T-helper 2 cell (primary cell): ENCODE measurements around the gene EPSTI1.

ENCODE experiments used
- DNase-seq, 5 experiments: peaks; one replicate each; pipeline versions ENCODE4 v3.0.0 to v3.0.0-alpha.2; 2012 to 2022

EPSTI1 gene

DNA sequence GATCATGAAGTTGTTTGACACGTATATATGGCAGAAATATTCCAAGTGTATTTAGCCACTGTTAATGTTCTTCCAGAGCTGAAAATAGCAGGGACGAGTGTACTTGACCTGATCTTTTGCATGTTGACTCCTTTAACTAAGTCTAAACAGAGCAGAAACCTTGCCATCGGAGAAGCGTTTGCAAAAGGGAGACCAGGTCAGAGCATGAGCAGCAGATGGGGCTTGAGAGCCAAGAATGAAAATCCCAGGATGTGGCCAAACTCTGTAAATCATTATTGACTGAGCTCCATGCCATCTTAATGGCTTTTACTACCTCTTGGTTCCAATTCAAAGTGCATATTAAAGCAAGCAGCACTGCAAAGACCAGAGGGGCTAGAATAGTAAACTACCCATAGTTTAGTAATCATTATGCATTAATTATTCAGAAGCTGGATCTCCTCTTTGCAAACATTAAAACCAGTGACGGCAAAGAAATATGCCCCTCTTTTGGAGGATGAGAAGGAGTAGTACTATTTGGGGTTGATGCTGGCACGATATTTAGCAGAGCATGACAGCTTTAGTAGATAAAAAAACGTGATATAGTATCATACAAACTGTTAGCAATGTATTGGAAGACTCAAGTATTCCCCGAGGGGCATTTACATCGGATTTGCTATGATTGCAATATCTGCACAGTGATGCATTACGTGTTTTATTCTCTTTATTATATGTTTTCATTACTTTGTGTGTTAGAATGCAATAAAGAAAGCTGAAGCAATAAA lies 154.9 kb downstream of the EPSTI1 start:
- DNase-seq, result no peak
